Stimulated activated CD8-positive, alpha-beta memory T cell treated with anti-CD3 and anti-CD28 coated beads, Interleukin-4, amount 100 ng/mL, for 48 hours (primary cell): Measurements from ENCODE around the gene RHEBL1.
"Not testable (repeated sequence)": the region's sequence is repeated elsewhere in the genome, so short reads cannot be mapped to it uniquely, and the experiment has no call there.

ENCODE experiments used
- DNase-seq: peaks from one replicate; pipeline ENCODE4 v3.0.0-alpha.2; 2020

RHEBL1 gene

DNA sequence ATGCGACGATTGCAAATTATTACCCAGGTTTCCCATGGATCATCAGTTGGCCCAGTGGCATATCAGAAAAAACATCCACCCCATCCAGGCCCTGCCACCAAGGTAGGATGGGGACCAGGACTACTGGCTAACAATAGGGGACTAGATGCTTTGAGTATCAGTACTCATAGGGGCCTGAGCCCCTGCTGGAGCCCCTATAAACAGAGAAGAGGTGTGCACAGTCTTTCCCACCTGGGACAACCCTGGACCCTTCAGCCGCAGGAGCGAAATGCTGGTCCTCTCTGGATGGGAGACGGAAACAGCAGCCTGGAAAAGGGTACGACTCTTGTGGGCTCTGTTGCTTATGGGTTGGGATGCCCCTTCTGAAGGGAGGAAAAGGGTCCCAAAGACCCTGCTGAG is 19.2 kb upstream of the RHEBL1 start:
- no peak for DNase-seq

- peak; percentile 80 for DNase-seq
These were observed 18.6 kb upstream of the RHEBL1 start for GRCh38 chr12:49088150-49088931.

DNA sequence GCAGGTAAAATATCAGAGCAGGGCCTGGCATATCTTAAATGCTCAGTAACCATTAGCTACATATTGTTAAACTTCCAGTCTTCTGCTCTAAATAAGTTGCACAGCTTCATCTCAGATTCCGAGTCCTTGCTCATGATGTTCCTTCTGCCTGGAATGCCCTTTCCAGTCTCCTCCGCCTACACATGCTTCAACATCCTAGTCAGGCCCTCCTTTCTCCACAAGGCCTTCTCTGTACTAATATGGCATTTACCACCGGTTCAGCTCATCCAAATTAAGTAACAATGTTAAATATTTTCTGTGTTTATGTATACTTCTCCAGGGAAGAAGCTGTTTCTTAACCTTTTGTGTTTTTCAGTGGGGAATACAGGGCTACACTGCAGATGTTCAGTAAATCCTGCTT is 16.3 kb upstream of the RHEBL1 start:
- DNase-seq = no peak

GRCh38 chr12:49084438-49084837 is 14.7 kb upstream of the RHEBL1 start:
- DNase-seq = no peak

GRCh38 chr12:49079793-49080192 is 10.0 kb upstream of the RHEBL1 start:
- no peak for DNase-seq

DNA sequence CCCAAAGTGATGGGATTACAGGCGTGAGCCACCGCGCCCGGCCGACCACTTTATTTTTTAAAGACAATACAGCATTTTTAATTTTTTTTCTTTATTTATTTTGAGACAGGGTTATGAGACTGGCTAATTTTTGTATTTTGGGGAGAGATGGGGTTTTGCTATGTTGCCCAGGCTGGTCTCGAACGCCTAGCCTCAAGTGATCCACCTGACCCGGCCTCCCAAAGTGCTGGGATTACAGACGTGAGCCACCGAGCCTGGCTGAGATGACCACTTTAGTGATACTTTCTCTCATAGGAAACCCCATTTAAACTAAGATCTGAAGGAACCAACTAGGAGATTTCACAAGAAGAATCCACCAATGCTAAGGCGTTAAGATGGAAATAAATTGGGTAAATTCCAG is 1.2 kb upstream of the RHEBL1 start:
- no peak for DNase-seq

- no peak for DNase-seq
These were observed 786 bp downstream of the RHEBL1 start for GRCh38 chr12:49068879-49069506.

GRCh38 chr12:49066120-49066519 is 3.7 kb downstream of the RHEBL1 start:
- no peak for DNase-seq

- DNase-seq = no peak
These were observed 5.0 kb downstream of the RHEBL1 start for GRCh38 chr12:49064767-49065152.

GRCh38 chr12:49061916-49062315 is 7.9 kb downstream of the RHEBL1 start:
- DNase-seq = not testable (repeated sequence)

GRCh38 chr12:49061157-49061650 is 8.6 kb downstream of the RHEBL1 start:
- DNase-seq = no peak

GRCh38 chr12:49060237-49061156 is 9.3 kb downstream of the RHEBL1 start, which contains the start of gene KMT2D:
Gene KMT2D (minus strand): TSS chr12:49060794. CDS start chr12:49055324, 5,470 bp downstream.
- peak; percentile 90 for DNase-seq

- peak; percentile 39 for DNase-seq
These were observed 10.2 kb downstream of the RHEBL1 start for GRCh38 chr12:49059299-49060171.

GRCh38 chr12:49059045-49059298 is 10.8 kb downstream of the RHEBL1 start:
- DNase-seq = no peak

- DNase-seq = no peak
These were observed 11.3 kb downstream of the RHEBL1 start for GRCh38 chr12:49058366-49059044.

DNA sequence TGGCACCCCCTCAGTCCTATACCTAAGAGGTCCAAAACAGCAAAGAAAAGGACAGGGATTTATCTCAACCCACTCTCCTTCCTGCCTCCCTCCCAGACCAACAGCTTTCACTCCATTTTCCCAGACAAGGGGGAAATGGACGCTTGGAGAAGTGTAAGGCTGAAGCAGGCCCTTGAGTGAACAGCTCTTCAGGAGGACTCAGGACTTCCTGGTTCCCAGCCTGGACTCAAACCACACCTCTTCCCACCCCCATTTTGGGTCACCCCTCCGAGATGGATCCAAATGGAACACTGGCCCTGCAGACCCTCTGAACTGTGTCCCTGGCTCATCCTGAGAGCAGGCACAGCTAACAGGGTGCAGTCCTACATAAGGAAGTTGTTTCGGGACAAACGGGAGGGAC is 11.9 kb downstream of the RHEBL1 start:
- no peak for DNase-seq

- DNase-seq = peak; percentile 59
These were observed 13.6 kb downstream of the RHEBL1 start for GRCh38 chr12:49055978-49056754.

DNA sequence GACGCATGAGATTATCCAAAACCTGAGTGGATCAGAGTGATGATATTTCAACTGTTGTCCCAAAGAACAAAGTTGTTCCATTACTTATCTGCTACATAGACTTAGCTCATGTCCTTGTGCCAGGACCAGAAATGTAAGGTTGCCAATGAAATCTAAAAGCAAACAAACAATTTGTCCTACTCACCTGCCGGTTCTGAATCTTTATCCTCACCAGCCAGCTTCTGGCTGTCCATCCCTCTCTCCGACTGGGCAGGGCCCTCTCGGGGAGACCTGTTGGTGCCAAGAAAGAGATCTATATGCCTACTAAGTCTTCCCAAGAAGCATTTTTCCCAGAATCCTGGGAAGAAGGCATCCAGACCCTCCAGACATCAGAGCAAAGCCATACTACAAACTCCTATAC is 14.7 kb downstream of the RHEBL1 start:
- DNase-seq = no peak

DNA sequence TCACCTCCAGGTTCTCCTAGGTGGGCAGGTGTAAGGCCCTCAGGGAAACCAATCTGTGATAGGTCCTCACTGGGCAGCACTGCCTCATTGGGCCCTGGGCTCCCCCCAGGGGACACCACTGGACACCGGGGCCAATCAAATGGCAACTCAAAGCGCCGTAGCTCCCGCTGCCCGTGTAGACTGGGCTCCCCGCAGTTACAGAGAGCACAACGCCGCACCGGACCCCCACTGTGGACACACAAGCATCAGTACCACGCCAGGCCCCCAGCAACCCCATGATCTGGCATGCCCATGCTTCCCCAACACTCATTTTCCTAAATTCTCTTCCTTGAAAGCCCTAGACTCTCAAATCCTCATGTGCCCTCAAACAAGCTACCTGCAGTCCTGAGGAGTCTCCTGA is 15.3 kb downstream of the RHEBL1 start:
- DNase-seq = no peak

DNA sequence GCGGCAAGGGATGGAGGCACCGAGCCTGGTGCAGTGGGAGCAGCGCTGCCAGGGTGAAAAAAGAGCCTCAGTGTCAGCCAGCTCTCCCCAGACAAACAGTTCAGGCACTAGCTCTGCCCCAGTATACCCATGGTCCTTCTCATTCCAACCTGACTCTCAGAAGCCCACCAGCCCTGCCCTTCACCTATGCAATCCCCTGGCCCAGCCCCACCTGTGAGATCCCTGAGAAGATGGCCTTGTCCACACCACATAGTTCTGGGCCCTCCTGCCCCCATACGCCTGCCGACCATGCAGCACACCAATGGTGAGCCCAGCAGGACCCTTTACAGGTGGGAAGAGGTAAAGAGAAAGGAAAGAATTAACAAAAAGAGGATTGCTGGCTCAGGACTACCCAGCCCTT is 15.7 kb downstream of the RHEBL1 start:
- DNase-seq = no peak
